Fibroblast of mammary gland (primary cell): Measurements from ENCODE around the gene ASB15.
"Not testable (repeated sequence)": the region's sequence is repeated elsewhere in the genome, so short reads cannot be mapped to it uniquely, and the experiment has no call there.

Source experiments
- DNase-seq: peaks from one replicate; pipeline ENCODE4 v3.0.0-alpha.2; 2010; ENCODE audit warnings: low read depth
- H3K4me3 ChIP-seq: 2 replicates; pipeline ENCODE4 v1.5.1; 2011; ENCODE audit warnings: low read depth, mild to moderate bottlenecking, low read length, moderate library complexity; ENCODE audit not compliant: control insufficient read depth
- TF ChIP-seq, protein P1 (sequence below): conservative IDR thresholded peaks from 2 replicates; pipeline ENCODE4 v1.5.1; 2011; ENCODE audit warnings: low read depth, low read length, inconsistent platforms; ENCODE audit not compliant: control insufficient read depth, insufficient read depth

ASB15 gene

DNA sequence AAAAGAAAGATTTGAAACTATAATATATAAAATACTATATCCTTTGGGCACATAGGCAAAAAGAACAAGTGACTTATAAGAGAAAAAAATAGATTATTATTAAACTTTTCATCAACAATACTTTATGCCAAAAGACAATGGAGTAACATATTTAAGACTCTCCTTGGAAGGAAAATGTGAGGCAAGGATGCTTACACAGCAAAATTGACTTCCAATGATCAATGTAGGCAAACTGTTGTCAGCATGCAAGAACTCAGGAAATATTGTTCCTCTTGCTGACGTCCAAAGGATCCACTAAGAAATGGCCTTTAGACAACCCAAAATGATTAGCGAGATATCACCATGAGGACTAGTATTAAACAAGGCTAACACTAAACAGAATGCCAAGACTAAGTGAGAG is 31.2 kb downstream of the ASB15 start:
- no peak for DNase-seq
- TF ChIP-seq, protein P1, sequence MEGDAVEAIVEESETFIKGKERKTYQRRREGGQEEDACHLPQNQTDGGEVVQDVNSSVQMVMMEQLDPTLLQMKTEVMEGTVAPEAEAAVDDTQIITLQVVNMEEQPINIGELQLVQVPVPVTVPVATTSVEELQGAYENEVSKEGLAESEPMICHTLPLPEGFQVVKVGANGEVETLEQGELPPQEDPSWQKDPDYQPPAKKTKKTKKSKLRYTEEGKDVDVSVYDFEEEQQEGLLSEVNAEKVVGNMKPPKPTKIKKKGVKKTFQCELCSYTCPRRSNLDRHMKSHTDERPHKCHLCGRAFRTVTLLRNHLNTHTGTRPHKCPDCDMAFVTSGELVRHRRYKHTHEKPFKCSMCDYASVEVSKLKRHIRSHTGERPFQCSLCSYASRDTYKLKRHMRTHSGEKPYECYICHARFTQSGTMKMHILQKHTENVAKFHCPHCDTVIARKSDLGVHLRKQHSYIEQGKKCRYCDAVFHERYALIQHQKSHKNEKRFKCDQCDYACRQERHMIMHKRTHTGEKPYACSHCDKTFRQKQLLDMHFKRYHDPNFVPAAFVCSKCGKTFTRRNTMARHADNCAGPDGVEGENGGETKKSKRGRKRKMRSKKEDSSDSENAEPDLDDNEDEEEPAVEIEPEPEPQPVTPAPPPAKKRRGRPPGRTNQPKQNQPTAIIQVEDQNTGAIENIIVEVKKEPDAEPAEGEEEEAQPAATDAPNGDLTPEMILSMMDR, result no peak
- H3K4me3 ChIP-seq, result no peak overlapping the region

- TF ChIP-seq, protein P1, result no peak
- H3K4me3 ChIP-seq, result no peak overlapping the region
- DNase-seq, result peak; percentile 86
Observed at GRCh38 chr7:123633553-123633952, 31.9 kb downstream of the ASB15 start.

- H3K4me3 ChIP-seq, result not testable (repeated sequence)
- DNase-seq, result peak; percentile 26
Observed at GRCh38 chr7:123634011-123634573, 32.5 kb downstream of the ASB15 start.

DNA sequence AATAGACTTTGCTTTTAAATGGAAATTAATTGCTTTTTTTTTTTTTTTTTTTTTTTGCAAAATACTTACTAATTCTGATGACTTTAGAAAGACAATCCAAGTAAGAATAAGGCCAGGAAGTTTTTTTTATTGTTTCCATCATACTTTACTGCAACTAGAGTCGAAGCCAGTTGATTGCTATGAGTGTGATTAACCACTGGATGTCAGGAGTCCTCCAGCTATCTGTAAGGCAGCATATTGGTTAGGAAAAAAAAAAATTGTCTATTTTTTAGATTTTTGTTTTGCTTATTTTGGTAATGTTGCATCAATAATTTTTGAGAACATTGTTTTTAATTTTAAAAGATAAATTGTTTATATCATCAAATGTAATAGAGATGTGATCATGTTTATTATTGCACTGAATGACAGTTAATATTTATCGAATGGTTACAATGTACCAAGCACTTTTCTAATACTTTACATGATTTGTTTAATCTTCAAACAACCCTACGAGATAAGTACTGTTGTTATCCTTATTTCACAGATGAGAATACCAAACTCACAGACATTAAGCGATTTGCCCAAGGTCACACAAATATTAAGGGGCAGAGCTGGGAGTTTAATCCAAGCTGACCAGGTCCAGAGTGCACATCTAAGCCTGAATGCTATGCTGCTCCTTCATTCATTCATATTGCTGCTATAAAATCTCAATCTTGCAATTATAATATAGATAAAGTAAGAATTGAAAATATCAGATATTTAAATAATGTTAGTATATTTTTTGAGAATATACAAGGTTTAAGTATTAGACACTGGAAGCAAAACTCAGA is 34.1 kb downstream of the ASB15 start:
- peak; percentile 68 for DNase-seq
- TF ChIP-seq, protein P1, result peak; percentile 80
- no peak overlapping the region for H3K4me3 ChIP-seq

DNA sequence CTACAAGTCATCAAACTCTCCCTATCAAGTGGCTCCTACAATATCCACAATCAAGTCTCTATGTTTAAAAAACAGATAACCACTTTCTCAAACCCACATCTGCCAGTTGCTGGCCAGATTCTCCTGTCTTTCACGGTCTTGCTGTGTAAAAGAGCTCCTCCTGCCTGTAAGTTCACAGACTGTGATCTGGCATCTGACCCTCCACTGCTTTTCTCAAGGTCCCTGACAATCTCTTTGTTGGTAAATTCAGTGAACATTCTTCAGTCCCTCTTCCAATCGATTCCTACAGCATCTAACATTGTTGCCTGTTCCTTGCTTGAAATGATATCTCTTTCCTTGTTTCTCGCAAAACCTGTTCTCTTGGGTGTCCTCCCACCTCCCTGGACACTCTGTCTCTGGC is 35.6 kb downstream of the ASB15 start:
- TF ChIP-seq, protein P1, result peak; percentile 2
- DNase-seq, result no peak
- H3K4me3 ChIP-seq, result no peak overlapping the region

DNA sequence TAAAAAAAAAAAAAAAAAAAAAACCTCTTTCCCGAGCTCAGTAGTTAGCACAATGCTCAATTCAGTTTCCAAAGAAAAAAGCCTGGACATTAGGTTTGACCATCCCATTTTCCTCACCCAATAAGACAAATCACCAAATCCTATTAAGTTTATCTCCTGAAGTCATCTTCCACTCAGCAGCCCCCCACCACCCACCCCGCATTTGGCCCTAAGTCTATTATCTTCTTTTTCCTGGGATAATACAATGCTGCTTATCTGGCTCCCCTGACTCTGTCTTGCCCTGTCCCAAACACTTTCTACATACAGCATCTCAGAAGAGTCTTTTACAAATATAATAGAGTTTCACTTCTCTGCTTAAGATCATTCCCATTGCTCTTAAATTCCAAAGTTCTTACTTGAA is 36.3 kb downstream of the ASB15 start:
- TF ChIP-seq, protein P1, result no peak
- no peak overlapping the region for H3K4me3 ChIP-seq
- DNase-seq, result no peak

DNA sequence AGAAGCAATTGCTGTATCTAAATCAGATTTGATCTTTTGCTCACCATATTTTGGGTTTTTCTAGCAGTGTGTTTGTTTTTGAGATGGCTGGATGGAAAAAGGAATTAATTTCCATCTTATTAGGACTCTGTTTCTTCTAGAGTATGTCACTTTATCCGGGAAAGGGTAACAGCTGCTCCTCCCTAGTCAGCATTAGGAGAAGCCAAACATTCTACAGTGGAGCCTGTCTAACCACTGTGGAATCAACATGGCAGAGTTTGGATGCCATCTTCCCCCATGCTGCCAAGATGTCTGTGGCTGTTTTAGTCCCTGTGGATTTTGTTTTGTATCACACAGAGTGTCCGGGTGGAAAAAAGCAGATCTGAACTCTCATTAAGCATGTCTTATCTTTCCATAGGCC is 38.0 kb downstream of the ASB15 start:
- TF ChIP-seq, protein P1, result no peak
- no peak overlapping the region for H3K4me3 ChIP-seq
- DNase-seq, result no peak
